Measurements from ENCODE around the gene HHIPL2.

Gene HHIPL2

GRCh38 chr1:222547944-222548671, at the start of gene HHIPL2:
Gene HHIPL2, minus strand, starts transcription at chr1:222548104. Its CDS starts 60 bp downstream, at chr1:222548044.
- Histone ChIP-seq H3K4me3 (no peak within 1 kb of the TSS), H3K27ac (peak within 1 kb of the TSS in 1 of 21 experiments; percentile 43)

- Histone ChIP-seq H3K27ac (no peak overlapping the region), H3K4me3 (no peak overlapping the region)
These were observed 48.8 kb upstream of the HHIPL2 start for GRCh38 chr1:222596696-222597095.

GRCh38 chr1:222594789-222595188, 46.9 kb upstream of the HHIPL2 start:
- Histone ChIP-seq H3K4me3 (no peak overlapping the region), H3K27ac (no peak overlapping the region)

DNA sequence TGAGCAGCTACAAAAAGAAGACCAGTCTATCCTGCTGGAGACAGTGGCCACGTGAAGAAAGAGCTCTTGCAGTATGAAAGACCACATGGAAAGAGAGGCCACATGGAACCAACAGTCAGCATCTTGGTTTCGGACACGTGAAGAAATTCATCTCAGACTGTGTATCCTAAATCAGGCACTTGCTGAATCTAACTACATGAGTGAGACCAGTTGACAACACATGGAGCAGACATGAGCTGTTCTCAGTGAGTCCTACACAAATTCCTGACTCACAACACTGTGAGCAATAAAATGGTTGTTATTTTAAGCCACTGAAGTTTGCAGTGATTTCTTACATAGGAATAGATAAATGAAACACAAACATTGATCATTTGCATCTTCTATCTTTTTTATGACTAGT, 44.3 kb upstream of the HHIPL2 start:
- Histone ChIP-seq H3K4me3 (no peak overlapping the region), H3K27ac (no peak overlapping the region)

DNA sequence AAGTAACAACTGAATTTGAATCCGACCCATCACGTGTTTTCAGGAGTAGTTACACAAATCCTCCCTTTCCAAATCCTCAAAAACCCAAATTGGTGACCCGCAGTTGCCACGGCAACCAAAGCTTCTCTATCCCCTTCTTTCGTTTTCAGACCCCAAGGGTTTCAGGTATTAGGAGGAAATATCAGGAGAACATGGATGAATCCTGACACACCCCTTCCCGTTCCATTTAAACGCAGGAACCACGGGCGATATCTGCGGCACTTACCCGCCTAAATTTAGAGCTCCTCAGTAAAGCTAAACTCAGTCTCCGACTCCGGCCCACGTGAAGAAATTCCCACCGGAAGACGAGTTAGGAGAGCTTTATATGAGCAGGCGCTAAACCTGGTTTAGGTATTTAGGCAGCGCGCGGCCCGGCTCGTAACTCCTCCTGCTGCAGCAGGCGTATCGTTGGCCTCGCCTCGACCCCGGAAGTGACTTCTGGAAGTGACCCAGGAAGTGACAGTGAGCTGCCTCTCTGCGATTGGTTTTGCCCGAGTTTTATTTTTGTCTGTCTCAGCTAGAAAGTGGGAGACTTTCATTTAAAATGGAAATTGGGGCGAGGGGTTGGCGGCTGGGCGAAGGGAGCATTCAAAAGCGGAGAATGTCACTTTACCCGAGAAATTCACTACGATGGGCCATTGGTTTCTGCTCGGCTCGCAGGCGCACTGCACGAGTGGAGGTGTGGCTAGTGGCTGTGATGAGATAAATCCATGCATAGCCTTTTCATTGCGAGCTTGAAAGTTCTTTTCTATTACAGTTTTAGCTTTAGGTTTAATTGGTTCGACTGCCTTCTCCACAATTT, 41.8 kb upstream of the HHIPL2 start, which contains the start of gene TAF1A:
TSS of gene TAF1A (minus strand) at position 472 of the 841 bp plus-strand sequence.
- Histone ChIP-seq H3K27ac (peak within 1 kb of the TSS; percentile 27 to 90 (median 77)), H3K4me3 (peak within 1 kb of the TSS; percentile 38 to 69 (median 58))

DNA sequence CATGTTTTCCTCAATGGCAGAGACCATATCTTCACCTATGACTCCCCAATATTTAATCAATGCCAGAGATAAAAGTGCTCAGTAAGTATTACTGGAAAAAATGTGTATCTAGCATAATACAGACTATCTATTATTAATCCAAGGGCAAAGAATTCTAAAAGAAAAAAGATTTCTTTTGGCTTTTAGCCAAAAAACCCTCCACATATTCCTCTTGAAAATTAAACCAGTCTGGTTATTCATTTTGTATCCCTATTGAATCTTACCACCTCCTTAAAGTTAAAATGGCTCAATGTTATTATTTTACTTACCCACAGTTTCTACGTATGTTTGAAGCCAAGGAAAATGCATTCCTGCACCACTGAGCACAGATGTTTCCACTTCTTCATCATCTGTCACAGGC, 40.2 kb upstream of the HHIPL2 start:
- no peak overlapping the region for H3K27ac ChIP-seq
- H3K4me3 ChIP-seq, result no peak overlapping the region

GRCh38 chr1:222586842-222587241, 38.9 kb upstream of the HHIPL2 start:
- H3K4me3 ChIP-seq, result no peak overlapping the region
- no peak overlapping the region for H3K27ac ChIP-seq

- Histone ChIP-seq H3K4me3 (no peak overlapping the region), H3K27ac (no peak overlapping the region)
These were observed 35.2 kb upstream of the HHIPL2 start for GRCh38 chr1:222583079-222583478.

GRCh38 chr1:222582099-222582774, 34.3 kb upstream of the HHIPL2 start:
- Histone ChIP-seq H3K27ac (no peak overlapping the region), H3K4me3 (no peak overlapping the region)

- Histone ChIP-seq H3K27ac (no peak overlapping the region), H3K4me3 (no peak overlapping the region)
These were observed 31.4 kb upstream of the HHIPL2 start for GRCh38 chr1:222579316-222579715.

DNA sequence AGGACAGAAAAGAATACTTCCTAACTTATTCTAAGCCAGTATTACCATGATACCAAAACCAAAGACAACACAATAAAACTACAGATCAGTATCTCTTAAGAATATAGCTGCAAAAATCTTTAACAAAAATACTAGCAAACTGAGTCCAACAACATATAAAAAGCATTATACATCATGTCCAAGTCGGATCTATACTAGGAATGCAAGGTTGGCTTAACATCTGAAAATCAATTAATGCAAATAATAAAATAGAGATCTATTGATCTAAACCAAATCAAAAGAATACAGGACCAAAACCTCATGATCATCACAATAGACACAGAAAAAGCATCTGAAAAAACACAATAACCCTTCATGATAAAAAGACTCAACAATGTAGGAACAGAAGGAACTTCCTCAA, 22.9 kb upstream of the HHIPL2 start:
- Histone ChIP-seq H3K4me3 (no peak overlapping the region), H3K27ac (no peak overlapping the region)

DNA sequence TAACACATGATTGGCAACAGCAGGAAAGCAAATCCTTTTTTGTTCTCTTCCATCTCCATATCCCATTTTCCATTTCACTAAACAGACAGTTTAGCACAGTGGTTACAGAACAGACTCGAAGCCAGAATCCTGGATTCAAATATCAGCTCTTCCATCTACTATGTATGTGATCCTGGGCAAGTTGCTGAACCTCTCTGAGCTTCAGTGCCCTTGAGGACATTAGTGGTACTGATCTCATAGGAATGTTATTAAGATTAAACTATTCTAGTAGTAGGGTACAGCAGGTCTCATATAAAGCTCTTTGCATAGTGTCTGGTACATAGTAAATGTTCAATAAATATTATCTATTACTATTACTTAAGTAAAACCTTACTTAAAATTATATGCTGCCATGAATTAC, 13.8 kb upstream of the HHIPL2 start:
- no peak overlapping the region for H3K27ac ChIP-seq
- H3K4me3 ChIP-seq, result no peak overlapping the region

- Histone ChIP-seq H3K4me3 (no peak overlapping the region), H3K27ac (no peak overlapping the region)
These were observed 9.7 kb upstream of the HHIPL2 start for GRCh38 chr1:222557574-222557973.

- H3K4me3 ChIP-seq, result no peak overlapping the region
- no peak overlapping the region for H3K27ac ChIP-seq
These were observed 9.2 kb upstream of the HHIPL2 start for GRCh38 chr1:222557148-222557547.

- Histone ChIP-seq H3K27ac (no peak overlapping the region), H3K4me3 (no peak overlapping the region)
These were observed 8.2 kb upstream of the HHIPL2 start for GRCh38 chr1:222555992-222556615.

DNA sequence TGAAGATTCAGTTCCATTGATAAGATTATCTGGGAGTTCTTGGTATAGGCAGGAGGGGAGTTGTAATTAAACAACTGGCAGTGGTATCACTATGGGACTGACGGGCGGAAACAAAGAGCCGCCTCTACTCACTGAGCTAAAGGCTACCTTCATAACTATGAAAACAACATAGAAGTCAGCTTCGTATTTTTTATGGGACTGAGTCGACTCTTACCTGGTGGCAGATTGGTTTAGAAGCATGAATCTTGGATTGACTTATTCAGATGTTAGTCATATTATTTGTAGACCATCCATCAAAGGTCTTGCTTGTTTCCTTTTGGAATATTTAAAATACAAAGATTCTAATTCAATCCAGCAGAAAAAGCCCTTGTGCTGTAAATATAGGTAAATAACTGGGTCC, 6.3 kb upstream of the HHIPL2 start:
- Histone ChIP-seq H3K27ac (no peak overlapping the region), H3K4me3 (no peak overlapping the region)

GRCh38 chr1:222552882-222553281, 5.0 kb upstream of the HHIPL2 start:
- Histone ChIP-seq H3K4me3 (no peak overlapping the region), H3K27ac (peak overlapping the region in 2 of 21 experiments; percentile 19 to 25)

GRCh38 chr1:222547260-222547614, 667 bp downstream of the HHIPL2 start:
- H3K4me3 ChIP-seq, result no peak overlapping the region
- peak overlapping the region in 1 of 21 experiments; percentile 43 for H3K27ac ChIP-seq

DNA sequence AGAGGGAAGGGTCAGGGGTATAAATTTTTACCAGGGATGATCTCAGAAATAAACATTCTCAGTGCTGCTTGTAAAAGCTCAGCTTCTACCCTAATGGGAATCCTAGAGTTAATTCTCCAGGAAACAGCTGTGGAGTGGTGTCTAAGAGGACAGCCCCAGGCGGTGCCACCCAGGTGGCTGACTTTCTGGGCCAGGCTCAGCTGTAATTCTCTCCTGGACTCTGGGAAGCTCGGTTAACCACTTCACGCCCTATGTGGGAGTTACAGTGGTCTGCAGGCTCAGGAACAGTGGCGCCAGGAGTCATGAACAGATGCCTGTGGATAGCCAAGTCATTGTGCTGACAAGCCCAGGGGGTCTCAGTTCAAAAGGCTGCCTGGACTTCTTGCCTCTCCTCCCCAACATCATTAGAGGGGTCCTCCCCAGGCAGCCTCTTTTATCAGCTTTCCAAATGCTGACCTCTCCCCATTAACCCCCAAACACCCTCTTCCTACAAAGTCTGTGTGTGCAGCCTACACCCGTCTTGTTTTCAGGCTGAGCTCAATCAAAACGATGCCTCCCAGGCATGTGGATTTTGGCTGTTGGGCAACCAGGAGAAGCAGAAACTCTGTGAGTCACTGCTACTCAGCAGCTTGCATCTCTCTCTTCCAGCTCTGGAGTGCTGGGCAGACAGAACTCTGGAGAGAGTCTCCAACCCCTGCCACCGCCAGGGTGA, 1.2 kb downstream of the HHIPL2 start:
- no peak overlapping the region for H3K4me3 ChIP-seq
- peak overlapping the region in 2 of 21 experiments; percentile 22 to 43 for H3K27ac ChIP-seq
